Sigmoid colon (tissue), 3 donors: ENCODE results near the gene SERHL2.
"Not testable (repeated sequence)": the region's sequence is repeated elsewhere in the genome, so short reads cannot be mapped to it uniquely, and the experiment has no call there.

Experiments used
- POLR2A ChIP-seq, 2 donors: fragments of 450-650 bp; IDR thresholded peaks; one replicate each; pipeline ENCODE4 v1.6.1; 2016; ENCODE audit warnings: antibody characterized with exemption in 2 of 2, mild to moderate bottlenecking in 2 of 2, moderate library complexity in 2 of 2
- TF ChIP-seq, protein P1 (sequence below), 4 experiments: fragments of 450-650 bp in 3 of 4; fragments of 200-600 bp in 1 of 4; IDR thresholded peaks; one replicate each; pipeline ENCODE4 v1.5.1; 2016 to 2019; ENCODE audit warnings: antibody characterized with exemption in 4 of 4, mild to moderate bottlenecking in 3 of 4, moderate library complexity in 2 of 4

DNA sequence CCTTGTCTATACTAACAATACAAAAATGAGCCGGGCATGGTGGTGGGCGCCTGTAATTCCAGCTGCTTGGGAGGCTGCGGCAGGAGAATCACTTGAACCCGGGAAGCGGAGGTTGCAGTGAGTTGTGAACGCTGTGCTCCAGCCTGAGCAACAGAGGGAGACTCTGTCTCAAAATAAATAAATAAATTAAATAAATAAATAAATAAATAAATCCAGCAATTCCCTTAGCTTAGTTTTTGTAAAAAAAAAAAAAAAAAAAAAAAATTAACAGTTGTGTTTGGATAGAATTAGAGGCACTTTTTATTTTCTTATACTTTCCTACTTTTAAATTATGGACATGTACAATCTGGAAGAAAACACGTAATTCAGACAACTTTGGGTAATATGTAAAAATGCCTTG is 36.7 kb upstream of the SERHL2 start:
- TF ChIP-seq, protein P1, sequence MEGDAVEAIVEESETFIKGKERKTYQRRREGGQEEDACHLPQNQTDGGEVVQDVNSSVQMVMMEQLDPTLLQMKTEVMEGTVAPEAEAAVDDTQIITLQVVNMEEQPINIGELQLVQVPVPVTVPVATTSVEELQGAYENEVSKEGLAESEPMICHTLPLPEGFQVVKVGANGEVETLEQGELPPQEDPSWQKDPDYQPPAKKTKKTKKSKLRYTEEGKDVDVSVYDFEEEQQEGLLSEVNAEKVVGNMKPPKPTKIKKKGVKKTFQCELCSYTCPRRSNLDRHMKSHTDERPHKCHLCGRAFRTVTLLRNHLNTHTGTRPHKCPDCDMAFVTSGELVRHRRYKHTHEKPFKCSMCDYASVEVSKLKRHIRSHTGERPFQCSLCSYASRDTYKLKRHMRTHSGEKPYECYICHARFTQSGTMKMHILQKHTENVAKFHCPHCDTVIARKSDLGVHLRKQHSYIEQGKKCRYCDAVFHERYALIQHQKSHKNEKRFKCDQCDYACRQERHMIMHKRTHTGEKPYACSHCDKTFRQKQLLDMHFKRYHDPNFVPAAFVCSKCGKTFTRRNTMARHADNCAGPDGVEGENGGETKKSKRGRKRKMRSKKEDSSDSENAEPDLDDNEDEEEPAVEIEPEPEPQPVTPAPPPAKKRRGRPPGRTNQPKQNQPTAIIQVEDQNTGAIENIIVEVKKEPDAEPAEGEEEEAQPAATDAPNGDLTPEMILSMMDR (IDR thresholded peaks at IDR 0.05), result not testable (repeated sequence)
- TF ChIP-seq POLR2A (IDR thresholded peaks at IDR 0.05), result not testable (repeated sequence)
